HT-29 (cell line): ENCODE data around the gene OTOG. TPM values are rescaled to one million over a fixed set of nuclear protein-coding genes. Genes with fewer than 3 reads are reported as not detected.

Experiments
- DNase-seq: peaks from one replicate; pipeline ENCODE4 v3.0.0-alpha.2; 2015; ENCODE audit warnings: low spot score
- total RNA-seq: library from RNA; depleted of rRNA; stranded (reverse); fragments of >200 nt; shearing (Covaris generic); gene quantifications from 2 replicates; pipeline ENCODE4 v1.2.3, GENCODE V29; 2014

OTOG gene
- total RNA-seq, 1 experiment from 2014 or later: not detected

DNA sequence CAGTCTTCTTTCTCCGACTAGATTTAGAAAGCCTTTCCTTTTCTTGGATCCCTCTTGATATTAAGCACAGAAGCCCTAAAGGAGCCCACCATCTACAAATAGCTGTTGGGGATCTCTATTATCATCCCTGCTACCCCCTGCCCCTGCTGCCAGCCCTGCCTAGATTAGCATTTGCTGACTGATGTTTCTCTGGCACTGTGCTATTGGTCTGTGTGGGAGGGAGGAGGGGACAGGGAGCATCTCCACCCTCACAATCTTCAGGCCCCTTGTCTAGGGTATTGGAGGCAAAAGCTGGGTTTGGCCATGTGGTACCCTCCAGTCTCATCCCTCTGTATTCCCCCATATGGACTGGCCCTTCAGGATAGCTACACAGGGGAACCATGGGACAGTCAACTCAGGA lies 9.0 kb upstream of the OTOG start:
- DNase-seq: no peak

DNA sequence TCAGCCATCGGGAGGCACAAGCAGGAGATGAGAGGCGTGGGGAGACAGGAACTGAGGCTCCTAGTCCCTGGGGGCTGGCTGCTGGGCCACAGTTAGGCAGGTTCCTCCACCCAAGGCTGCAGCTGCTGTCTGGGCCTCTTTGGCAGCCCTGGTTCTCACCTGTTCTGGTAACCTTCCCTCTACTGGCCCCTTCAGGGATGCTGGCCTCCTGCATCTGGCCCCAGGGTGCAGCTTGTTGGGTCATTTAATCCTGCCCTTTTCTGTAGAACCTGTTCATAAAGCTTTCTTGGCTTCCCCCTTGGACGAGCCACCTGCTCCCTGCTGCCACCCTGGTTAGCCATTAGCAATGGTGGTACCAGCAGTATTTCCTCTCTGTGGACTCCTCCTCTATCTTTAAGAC lies 8.3 kb upstream of the OTOG start:
- DNase-seq: no peak

- DNase-seq: no peak
Observed at GRCh38 chr11:17540807-17541206, 6.3 kb upstream of the OTOG start.

DNA sequence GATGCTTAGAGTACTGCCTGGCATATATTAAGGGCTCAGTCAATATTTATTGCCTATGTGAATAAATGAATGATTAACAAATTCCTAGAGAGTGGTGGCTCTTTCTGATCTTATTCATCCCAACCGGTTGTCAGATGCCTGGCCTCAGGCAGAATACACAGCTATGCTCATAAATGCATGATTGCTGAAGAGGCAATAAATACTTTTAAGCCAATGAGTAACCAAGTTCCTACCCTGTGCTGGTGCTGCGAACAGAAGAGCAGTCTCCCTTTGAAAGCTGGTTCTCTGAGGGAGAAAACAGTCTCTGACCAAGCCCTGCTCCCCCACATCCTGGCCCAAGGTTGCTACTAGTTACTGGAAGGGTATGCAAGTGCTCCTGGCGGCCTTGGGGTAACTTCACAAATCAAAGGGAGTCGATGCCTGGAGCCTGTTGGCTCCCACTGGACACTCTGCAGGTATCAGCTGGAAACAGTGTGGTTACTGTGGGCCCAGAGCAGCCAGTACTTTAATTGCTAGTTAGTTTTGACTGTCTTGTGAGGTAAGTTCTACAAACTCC lies 5.7 kb upstream of the OTOG start:
- DNase-seq: peak; percentile 28

- DNase-seq: peak; percentile 90
Observed at GRCh38 chr11:17542249-17542648, 4.8 kb upstream of the OTOG start.

- DNase-seq: peak; percentile 67
Observed at GRCh38 chr11:17543041-17543440, 4.0 kb upstream of the OTOG start.

DNA sequence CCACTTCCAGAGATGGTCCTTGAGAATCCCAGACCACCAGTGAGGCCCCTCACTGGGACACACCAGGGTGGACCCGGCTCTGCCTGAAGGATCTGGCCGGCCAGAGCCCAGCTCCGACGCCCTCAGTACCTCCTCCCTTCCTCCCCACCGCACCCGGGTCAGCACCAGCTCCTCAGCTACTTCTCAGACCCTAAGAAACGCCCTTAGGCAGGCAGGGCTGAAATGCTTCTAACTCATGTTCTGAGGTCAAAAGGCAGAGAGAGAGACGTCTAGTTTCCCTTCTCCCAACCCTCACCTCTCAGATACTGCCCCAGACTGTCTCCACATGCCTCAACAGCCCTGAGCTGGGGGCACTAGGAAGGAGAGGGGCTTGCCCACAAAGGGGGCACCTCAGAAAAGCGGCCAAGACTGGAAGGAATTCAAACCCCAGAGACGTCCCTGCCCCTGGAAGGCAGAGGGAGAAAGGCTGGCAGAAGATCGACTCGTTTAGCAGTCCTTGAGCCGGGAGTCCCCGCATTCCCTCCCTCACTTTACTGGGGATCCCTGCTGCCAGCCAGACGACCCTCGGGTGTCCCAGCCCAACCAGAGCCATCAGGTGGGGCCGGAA lies 3.4 kb upstream of the OTOG start:
- DNase-seq: peak; percentile 63

DNA sequence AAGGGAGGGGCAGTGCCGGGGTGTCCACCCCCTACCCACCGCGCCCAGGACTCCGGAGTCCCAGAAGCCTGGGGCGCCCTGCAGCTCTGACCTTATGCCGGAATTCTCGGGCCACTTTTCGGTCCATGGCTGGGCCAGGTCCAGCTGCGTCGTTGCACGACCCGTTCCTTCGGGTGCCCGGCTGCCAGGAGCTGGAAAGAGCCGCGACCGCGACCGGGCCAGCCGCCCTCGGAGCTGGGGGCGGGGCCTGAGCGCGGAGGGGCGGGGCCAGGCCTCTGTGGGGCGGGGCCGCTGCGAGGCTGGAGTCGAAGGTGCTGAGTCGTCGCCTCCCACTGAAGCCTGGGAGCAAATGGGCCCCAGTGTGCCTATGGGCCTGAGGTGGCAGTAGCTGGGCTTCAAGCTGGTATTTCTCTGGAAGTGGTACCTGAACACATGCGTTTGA lies 2.9 kb upstream of the OTOG start, which contains the start of gene USH1C:
TSS of gene USH1C (minus strand) at position 236 of the 442 bp plus-strand sequence. CDS start at position 127, 109 bp downstream.
- DNase-seq: peak; percentile 88

- DNase-seq: no peak
Observed at GRCh38 chr11:17546240-17546639, 819 bp upstream of the OTOG start.

GRCh38 chr11:17547932-17548331 lies 873 bp downstream of the OTOG start:
- no peak for DNase-seq

DNA sequence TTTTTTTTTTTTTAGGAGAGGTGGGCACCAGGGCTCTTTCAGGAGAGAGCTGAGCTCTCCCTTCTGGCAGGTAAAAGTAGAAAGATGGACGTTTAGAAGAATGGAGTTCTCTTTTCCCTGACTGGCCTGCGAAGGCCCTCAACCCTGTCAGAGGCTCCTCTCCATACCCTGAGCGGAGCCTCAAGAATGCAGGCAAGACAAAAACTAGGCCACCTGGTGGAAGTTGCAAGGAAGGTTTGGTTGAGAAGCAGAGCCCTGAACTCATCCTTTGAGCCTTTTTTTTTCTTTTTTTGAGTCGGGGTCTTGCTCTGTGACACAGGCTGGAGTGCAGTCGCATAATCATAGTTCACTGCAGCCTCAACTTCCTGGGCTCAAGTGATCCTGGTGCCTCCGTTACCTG lies 1.4 kb downstream of the OTOG start:
- DNase-seq: peak; percentile 35

- no peak for DNase-seq
Observed at GRCh38 chr11:17550450-17551346, 3.6 kb downstream of the OTOG start.

GRCh38 chr11:17551347-17552040 lies 4.4 kb downstream of the OTOG start:
- no peak for DNase-seq

DNA sequence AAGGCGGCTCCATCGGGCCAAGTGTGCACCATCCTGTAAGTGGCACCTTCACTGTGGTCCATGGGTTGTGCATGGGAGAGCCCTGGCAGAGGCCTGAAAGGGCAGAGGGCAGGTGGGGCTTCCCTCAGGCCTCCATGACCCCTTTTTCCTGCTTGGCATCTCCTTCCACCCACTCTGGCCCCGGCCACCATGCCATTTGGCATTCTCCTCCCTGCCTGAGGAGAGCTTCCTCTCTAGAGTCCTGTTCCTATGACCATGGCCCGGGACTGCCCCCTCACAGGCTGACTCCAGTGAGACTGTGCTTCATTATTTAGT lies 4.9 kb downstream of the OTOG start:
- no peak for DNase-seq

DNA sequence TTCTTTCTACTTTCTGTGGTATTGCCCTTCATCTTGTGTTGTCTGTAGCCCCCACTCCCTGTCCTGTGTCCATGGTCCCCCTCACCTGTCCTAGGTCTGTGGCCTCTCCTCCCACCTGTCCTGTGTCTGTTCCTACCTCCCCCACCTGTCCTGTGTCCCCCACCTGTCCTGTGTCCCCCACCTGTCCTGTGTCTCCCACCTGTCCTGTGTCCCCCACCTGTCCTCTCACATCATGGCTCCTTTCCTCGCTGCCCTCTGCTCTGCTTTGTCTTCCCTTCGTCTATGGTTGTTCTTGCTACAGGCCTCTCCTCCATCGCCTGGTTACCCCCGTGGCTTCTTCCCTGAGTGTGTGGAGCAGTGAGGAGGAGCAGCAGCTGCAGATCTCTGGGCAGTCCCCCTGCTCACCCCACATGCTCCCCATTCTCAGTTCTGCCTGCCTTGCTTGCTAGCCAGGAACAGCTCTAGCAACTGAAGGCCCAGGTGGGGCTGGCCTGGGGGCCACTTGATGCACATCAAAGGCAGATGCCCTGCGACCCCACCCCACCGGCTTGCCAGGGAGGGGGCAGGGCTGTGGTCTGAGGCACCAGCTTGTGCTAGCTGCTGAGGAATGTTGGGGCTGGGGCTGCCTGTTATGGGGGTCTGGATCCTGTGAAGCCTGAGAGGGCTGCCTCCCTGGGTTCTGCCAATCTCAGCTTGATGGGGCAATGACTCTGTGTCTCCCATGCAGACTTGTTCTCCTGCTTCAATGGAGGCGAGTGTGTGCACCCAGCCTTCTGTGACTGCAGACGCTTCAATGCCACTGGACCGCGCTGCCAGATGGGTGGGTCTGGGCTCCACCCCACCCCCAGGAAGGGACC lies 5.6 kb downstream of the OTOG start:
- DNase-seq: no peak

DNA sequence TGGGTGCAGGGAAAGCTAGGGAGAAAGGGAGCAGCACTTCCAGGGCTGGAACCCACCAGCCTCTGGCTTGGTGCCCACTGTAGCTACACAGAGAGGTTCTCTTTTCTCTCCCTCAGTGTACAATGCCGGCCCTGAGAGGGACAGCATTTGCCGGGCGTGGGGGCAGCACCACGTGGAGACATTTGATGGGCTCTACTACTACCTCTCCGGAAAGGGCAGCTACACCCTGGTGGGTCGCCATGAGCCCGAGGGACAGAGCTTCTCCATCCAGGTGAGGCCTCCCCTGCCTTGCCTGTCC lies 6.1 kb downstream of the OTOG start:
- DNase-seq: no peak

- DNase-seq: no peak
Observed at GRCh38 chr11:17554487-17554886, 7.4 kb downstream of the OTOG start.

DNA sequence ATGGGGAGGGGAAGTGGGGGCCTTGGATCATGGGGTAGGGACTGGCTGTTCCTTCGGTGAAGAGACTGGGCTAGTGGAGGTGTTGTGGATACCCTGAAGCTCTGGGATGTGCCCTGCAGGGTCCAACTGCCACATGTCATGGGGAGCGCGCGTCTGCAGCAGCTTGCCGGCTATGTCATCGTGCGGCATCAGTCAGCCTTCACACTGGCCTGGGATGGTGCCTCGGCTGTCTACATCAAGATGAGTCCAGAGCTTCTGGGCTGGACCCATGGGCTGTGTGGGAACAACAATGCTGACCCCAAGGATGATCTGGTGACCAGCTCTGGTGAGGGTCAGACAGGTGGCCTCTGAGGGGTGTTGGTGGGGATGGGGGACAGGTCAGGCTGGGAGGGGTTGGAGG lies 9.9 kb downstream of the OTOG start:
- DNase-seq: no peak

DNA sequence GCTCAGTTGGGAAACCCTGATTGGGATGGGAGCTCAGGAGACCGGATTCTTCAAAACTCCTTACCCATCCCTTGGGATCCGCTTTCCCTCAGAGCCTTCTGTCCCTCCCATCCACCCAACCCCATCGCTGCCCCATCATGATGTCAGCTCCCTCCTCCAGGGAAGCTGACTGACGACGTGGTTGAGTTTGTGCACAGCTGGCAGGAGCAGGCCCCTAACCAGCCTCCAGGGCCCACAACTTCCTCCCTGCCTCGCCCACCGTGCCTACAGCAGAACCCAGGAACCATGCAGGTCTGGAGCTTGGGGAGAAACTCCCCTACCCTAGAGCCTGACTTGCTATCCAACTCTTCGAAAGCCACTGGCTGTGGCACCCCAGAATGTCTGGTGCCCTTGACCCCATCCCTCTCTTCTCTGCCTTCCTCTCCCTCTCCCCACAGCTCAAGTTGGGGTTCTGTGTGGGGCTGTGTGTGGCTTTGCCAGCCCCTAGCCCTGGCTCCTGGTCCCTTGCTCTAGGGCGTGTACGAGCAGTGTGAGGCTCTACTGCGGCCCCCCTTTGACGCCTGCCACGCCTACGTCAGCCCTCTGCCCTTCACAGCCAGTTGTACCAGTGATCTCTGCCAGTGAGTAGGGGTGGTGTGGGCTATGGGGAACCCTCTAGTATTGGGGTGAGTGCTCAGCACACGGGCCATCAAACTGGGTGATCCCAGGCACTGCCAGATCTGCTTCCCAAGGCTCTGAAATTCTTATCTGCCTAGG lies 11.1 kb downstream of the OTOG start:
- no peak for DNase-seq

DNA sequence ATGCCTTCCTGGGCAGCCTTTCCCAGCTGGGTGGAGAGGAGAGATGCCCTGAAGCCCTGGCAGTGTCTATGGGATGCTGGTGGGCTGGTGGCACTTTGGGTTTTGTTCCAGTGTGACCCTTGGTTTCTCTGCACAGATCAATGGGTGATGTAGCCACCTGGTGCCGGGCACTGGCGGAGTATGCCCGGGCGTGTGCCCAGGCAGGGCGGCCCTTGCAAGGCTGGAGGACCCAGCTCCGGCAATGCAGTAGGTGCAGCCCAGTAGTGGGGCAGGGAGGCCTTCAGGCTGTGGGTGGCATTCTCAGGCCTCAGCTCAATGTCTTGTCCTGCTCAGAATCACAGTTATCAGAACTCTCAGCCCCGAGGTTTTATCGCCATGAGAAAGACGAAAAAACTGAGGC lies 11.9 kb downstream of the OTOG start:
- no peak for DNase-seq
